T-helper 2 cell treated with Interferon-gamma antibody and Interleukin-4, amounts not matched to agents 100 ng/mL and 5 ng/mL, for 36 hours (primary cell): Measurements from ENCODE around the gene AFF3. TPM values are rescaled to one million over a fixed set of nuclear protein-coding genes. Genes with fewer than 3 reads are reported as not detected.
"Not testable (repeated sequence)": the region's sequence is repeated elsewhere in the genome, so short reads cannot be mapped to it uniquely, and the experiment has no call there.

ENCODE experiments used
- intact Hi-C: fragments of 100-400 bp; cut with micrococcal nuclease; formaldehyde crosslinking; loops from one replicate; pipeline ENCODE4 v1.15.1; 2023
- total RNA-seq: library from RNA; stranded (reverse); gene quantifications from 2 replicates; pipeline ENCODE4 v1.2.3, GENCODE V29; 2022

AFF3 gene
- 4.1 and 6.0 TPM in 2 replicates for total RNA-seq

GRCh38 chr2:100142393-100142792 is at the start of gene AFF3:
AFF3 (minus strand) TSS chr2:100142590; CDS start chr2:100104454, 38,136 bp downstream.
- intact Hi-C loops = no loop called here

GRCh38 chr2:100189387-100189786 is 47.0 kb upstream of the AFF3 start:
- intact Hi-C loops = no loop called here

DNA sequence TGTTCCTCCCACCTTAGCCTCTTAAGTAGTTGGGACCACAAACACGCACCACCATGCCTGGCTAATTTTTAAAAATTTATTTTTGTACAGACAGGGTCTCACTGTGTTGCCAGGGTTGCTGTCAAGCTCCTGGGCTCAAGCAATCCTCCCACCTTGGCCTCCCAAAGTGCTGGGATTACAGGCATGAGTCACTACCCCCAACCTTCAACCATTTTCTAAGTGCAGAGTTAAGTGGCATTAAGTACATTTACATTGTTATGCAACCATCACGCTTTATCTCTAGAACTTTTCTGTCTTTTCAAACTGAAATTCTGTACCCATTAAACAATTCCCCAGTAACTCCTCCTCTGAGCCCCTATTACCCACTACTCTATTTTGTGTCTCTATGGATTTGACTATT is 45.9 kb upstream of the AFF3 start:
- intact Hi-C loops = no loop called here

DNA sequence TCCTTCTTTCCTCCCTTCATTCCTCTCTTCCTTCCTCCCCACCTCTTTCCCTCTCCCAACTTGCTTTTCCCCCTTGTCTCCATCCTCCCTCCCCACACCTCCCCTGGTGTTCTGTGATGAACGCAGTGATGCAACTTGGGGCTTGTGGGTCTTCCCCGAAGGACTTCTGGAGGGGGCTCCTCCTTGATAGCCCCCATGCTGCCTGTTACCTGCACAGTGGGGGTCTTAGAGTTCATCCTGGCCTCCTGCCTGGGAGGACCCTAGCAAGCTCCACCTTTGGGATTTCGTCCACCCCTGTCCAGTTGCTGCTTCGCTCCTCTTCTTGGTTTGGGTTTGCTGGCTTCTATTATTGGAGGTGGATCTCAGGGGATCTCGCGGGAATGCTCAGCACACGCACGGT is 43.7 kb upstream of the AFF3 start:
- intact Hi-C loops = no loop called here

GRCh38 chr2:100185516-100185915 is 43.1 kb upstream of the AFF3 start:
- intact Hi-C loops = no loop called here

DNA sequence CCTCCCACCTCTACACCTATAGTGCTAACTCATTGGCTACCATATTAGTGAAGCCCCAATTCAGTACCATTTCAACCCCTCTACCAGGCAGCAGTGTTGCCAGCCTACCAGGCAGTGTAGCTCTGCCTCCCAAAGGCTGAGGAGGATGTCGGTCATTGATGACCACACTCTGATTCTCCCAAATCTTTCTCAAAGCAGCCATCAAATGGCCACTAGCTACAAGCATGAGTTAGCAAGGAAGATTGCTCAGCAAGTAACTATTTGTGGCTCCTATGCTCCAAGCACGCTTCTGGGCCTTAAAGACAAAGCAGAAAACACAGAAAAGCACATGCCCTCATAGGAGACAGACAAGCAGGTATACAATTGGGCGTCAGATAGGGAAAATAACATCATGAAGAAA is 42.7 kb upstream of the AFF3 start:
- intact Hi-C loops = no loop called here

DNA sequence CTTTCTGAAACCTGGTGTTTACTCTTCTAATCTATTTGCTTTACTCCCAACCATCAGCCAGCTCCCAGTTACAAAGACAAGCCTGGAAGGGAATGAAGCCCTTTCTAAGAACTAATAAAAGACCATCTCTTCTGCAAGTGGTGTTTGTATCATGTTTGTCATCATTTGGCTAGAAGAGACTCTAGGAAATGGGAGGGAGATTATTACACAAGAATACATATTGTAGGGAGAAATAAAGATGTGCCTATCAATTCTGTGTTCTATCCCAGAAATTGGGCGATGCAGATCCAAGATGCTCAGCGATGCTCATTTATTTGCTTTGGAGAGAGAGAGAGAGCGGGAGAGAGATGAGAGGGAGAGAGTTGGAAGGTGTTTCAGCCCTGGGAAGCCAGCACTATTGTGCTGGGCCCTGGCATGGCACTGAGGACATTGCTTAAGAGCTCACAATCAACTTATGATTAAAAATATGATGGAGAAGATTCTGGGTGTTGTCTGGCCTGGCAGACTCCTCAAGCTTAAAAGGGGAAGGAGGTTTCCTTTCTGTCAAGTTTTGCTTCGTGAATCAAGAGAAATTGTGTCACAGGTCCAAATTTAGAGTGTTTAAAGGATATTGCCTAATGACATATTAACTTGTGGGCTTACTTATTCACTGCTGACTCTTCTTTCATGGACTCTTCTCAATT is 41.8 kb upstream of the AFF3 start:
- intact Hi-C loops = no loop called here

DNA sequence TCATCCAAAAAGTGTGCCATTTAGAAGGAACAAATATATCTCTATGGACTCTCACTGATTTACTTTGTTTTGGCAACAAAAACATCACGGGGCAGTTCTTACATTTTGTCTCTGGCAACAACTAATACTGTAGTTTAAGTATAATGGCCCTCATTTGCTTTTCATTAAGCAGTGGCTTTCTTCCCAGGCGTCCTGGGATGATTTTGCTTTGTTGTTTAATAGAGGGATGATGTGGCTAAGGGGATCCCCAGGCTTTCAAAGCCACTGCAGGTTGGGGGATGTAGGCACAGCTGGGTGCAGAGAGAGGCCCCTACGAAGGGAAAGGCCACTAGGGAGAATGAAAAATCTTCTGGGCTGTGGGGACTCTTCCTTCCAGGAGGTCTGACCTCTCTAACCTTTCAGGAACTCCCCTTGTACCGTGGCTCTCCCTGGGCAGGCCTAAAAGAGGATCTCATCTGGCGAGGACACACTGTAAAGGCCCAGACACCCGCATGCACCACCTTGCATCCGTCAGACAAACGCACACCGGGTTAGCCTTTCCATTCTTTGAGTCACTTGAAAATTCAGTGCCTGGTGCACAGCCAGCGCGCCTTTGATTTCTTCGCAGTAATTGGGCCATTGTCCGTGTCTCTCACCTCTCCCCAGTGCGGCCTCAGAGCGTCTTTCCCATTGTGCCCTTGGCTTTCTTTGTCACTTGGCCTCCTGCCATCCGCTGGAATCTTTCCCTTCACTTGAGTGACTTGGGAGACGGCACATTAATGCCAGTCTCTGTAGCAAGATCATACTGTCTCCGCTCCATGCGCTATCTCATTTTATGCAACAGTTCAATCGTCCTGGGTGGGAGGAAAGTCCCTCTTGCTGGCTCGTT is 40.3 kb upstream of the AFF3 start:
- intact Hi-C loops = no loop called here

DNA sequence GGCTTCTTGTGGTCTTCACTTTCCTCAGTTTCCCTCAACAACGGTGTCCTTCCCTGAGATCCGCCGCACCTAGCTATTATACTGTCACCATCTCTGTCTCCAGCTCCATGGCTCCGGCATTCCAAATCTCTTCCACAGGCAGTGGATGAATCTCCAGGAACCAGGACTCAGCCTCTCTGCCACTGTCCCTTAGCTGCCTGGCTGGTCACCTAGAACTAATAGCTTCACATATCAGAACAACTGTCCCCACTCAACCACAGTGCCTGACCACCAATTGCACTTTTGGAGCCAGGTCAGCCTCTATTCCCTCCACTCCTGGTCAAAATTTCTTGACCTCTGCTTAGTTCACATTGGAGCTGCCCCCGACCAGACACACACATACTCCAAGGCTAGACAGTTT is 38.1 kb upstream of the AFF3 start:
- intact Hi-C loops = no loop called here

DNA sequence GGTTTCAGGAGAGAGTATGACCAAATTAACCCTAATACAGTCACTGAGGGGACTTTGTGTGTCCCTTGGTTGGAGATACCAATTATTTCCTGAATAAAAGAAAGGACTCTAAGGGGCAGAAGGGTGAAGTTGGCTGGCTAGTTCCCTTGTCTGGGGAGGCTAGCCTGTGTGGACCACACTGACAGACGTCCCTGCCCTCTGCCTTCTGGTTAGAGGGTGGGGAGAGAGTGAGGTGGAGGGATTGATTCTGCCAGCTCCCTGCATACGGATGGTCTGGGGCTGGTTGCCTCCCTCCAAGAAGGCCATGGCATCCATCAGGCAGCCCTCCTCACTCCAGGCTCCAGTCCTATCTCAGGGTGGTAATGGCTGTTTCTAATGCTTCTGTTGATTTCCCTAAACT is 37.4 kb upstream of the AFF3 start:
- intact Hi-C loops = no loop called here

DNA sequence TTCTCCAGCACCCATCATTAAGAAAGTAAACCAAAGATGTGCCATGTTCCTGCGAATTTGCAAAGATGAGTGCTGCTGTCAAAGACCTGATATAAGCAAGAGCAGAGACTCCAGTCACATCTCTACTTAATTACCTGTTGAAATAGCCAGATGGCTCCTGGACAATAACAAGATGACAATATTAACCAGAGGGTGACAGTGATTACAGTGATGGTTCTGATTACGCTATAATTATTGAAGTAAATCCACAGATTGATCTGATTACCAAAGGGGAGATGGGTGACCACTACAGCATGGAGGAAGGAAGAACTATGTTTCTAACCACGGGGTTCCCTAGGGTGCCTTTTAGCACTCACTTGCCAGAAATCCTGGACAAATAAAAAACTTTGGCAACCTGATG is 36.5 kb upstream of the AFF3 start:
- intact Hi-C loops = no loop called here

DNA sequence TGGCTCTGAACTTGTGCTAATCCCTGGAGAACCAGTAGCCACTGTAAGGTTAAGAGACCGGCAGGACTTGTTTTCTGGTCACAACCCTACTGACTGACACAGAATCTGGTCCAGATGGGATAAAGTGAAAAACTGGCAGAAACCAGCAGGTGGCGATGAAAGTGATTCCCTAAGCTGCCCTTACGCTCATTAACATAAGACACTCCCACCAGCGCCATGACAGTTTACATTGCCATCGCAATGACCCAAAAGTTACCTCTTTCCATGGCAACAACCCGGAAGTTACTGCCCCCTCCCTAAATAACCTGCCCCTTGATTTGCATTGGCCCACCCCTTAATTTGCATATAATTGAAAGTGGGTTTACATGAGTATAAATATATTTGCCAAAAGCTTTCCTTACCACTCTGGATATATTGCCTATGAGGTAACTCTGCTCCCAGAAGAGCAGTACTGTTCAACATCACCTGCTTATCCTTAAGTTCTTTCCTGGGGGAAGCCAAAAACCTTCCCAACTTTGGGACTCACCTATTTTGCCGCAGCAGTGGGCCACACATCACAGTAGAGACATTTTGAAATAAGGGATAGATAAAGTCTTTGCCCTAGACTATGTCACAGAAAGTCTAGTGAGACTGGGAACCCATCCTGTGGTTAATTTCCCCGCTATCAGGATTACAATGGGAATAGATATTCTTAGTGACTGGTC is 35.8 kb upstream of the AFF3 start:
- intact Hi-C loops = no loop called here

DNA sequence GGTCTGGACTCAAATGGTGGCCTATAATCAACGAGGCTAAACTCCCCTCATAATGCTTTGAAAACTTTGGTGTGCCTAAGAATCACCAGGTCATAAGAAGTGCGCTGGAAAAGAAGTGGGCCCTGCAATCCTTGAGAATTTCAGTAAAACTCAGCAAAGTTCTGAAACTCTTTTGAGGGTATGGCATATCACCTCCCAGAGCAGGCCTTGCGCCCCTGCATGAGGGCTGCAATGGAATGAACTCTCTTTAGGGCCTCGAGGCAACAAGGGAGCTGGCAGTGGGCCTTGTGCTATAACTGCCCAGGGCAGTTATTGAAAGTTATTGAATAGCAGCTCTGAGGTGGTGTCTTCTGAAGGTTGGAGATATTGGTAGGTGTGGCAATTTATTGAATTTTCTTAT is 34.5 kb upstream of the AFF3 start:
- intact Hi-C loops = no loop called here

DNA sequence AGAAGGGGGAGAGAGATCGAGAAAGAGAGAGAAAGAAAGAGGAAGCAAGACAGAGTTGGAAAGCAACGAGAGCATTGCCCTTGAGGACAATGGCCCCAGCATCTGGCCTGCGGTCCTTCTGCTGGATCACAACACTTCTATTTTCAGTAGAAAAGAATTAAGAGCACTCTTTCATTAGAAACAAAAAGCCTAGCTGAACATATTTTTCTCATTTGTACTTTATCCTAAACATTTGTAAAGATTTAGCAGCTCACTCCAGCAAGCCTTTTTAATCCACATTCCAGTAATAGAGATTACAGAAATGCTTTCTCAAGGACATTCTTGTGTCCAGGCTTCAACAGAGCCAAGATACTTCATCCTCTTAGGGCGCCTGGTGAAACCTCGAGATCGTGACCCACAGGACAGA is 31.6 kb upstream of the AFF3 start:
- intact Hi-C loops = no loop called here

DNA sequence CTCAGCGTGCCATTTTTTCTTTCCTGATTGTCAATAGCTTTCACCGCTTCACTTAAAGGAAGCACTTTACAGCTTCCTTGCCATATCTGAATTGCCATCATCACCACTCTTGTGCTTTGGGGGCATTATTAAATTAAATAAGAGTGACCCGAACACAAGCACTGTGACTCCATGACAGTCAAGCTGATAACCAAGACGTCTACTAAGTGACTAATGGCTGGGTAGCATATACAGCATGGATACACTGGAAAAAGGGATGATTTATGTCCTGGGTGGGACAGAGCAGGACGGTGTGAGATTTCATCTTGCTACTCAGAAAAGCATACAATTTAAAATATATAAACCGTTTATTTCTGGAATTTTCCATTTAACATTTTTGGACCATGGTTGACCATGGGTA is 24.3 kb upstream of the AFF3 start:
- intact Hi-C loops = no loop called here

- intact Hi-C loops = no loop called here
These were observed 21.2 kb upstream of the AFF3 start for GRCh38 chr2:100163605-100164004.

DNA sequence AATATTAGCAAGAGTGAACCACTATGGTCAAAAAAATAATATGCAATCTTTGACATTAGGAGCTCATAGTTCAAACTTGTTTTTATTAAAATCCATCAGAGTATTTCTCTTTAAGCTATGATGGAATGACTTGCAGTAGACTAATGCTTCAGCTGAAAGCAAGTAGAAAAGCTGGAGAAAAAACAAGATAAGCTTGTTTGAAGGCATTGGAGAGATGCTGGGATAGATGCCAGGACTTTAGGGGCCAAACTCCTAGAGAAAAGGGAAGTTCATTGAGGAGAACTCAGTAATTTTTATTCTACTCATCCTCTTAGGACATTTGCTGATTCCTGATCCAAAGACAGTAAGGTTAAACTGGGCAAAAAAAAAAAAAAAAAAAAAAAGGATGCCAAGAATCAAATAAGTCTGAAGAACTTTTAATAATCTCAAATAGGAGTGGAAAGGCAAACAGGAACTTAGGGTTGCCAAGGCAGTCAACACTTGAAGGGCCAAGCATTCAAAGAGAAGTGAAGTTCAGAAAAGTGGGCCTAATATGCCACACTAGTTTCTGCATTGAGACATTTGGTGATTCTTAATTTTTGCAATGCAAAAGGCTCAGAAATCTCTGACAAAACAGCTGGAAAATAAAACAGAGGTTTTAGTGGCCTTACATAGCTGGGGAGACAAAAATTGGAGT is 19.7 kb upstream of the AFF3 start:
- intact Hi-C loops = no loop called here

DNA sequence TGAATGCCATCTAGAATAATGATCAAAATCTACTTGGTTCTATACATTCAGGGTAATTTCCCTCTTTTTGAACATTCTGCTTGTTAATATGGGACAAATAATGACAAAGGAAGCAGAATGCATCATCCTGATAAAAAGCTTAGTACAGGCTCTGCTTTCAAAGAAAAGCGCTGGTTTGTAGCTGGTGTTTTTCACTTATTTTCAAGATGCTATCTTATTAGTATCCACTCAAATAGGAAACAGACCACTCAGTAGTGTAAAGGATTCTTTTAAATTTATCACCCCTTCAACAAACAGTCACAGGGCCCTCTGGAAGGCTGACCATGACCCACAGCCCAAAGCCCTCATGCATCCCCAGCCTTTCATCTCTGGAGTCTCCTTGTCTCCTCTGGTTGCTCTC is 18.0 kb upstream of the AFF3 start:
- intact Hi-C loops = no loop called here

DNA sequence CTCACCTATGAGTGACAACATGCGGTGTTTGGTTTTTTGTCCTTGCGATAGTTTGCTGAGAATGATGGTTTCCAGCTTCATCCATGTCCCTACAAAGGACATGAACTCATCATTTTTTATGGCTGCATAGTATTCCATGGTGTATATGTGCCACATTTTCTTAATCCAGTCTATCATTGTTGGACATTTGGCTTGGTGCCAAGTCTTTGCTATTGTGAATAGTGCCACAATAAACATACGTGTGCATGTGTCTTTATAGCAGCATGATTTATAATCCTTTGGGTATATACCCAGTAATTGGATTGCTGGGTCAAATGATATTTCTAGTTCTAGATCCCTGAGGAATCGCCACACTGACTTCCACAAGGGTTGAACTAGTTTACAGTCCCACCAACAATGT is 9.4 kb upstream of the AFF3 start:
- intact Hi-C loops = not testable (repeated sequence)

- intact Hi-C loops = no loop called here
These were observed 8.9 kb upstream of the AFF3 start for GRCh38 chr2:100151310-100151709.

DNA sequence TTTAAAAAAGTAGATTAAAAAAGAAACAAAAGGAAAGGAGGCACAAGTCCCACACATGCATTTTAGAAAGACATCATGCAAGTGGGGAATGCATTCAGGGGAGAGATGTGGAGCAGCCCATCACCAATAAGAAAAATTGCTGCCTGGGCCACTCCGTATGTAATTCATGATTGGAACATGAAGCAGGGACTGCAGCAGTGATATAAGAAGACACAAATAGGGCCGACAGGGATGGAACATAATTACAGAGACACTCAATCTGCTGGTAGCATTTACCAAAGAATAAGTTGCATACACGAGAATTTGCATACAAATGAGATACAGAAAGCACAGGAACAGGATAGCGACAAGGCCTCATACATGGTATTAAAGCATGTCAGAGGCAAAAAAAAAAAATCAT is 6.5 kb upstream of the AFF3 start:
- intact Hi-C loops = no loop called here

DNA sequence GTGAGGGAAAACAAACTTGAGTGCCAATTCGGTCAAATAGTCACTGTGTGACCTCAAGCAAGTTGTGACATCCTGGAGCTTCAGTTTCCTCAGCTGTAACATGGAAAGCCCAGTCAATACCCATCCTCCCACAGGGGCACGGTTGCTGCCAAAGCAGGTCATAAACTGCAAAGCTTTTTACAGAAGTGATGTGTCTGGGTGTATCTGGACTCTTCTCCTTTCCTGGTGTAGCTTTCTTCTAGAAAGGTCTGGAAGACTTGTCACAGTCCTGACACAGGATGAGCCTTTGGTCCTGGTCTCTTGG is 4.2 kb upstream of the AFF3 start:
- intact Hi-C loops = no loop called here
